Measurements from ENCODE around the gene GTF2F2.
"Not testable (repeated sequence)": the region's sequence is repeated elsewhere in the genome, so short reads cannot be mapped to it uniquely, and the experiment has no call there.

DNA sequence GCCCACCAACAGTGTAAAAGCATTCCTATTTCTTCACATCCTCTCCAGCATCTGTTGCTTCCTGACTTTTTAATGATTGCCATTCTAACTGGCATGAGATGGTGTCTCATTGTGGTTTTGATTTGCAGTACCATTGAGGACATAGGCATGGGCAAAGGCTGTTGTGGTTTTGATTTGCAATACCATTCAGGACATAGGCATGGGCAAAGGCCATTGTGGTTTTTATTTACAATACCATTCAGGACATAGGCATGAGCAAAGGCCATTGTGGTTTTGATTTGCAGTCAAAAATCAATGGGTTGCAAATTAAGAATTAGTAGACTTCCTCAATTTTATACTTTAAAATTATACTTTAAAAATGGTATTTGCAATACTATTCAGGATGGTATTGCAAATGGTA, 69.2 kb downstream of the GTF2F2 start:
- TF ChIP-seq CTCF (IDR thresholded peaks at IDR 0.05); REST (IDR thresholded peaks at IDR 0.05; ENCODE audit: insufficient read depth in 1 of 2, low read depth in 2 of 2, low read length in 1 of 2); TCF7L2 (IDR thresholded peaks at IDR 0.05; ENCODE audit: low read depth, low read length): not testable (repeated sequence)

Data from Panc1 (cell line).